Left ventricle myocardium inferior (tissue), 1 donor: Measurements from ENCODE around the gene IQCK. TPM values are rescaled to one million over a fixed set of nuclear protein-coding genes. Genes with fewer than 3 reads are reported as not detected.

Experiments used
- DNase-seq: peaks from one replicate; pipeline ENCODE4 v3.0.0-alpha.2; 2020
- H3K27ac ChIP-seq: fragments of 200-600 bp; replicated peaks from 2 replicates; pipeline ENCODE4 v1.8.0; 2021
- H3K27me3 ChIP-seq: fragments of 200-600 bp; 2 replicates; pipeline ENCODE4 v1.8.0; 2021; ENCODE audit warnings: low read depth
- H3K36me3 ChIP-seq: fragments of 200-600 bp; 2 replicates; pipeline ENCODE4 v1.8.0; 2021
- H3K4me1 ChIP-seq: fragments of 200-600 bp; 2 replicates; pipeline ENCODE4 v1.8.0; 2021
- H3K4me3 ChIP-seq: fragments of 200-600 bp; 2 replicates; pipeline ENCODE4 v1.8.0; 2021; ENCODE audit warnings: mild to moderate bottlenecking, moderate library complexity
- H3K9me3 ChIP-seq: fragments of 200-600 bp; replicated peaks from 2 replicates; pipeline ENCODE4 v1.8.0; 2021
- intact Hi-C: fragments of 100-400 bp; cut with micrococcal nuclease; formaldehyde crosslinking; loops from one replicate; pipeline ENCODE4 v1.11.0; 2022
- total RNA-seq: library from RNA; stranded (reverse); fragmentation: NEBNext Ultra II Directional; extraction: Animal tissue kit (Norgen Biotek cat#: 25700); gene quantifications from one replicate; pipeline ENCODE4 v1.2.1, GENCODE V29; 2021
- TF ChIP-seq, protein P1 (sequence below): fragments of 200-600 bp; IDR thresholded peaks from 2 replicates; pipeline ENCODE4 v1.8.0; 2021; ENCODE audit warnings: antibody characterized with exemption, mild to moderate bottlenecking, borderline replicate concordance
- donor health status: DM: no; HTN: yes; CAD: no; lungs with severe emphysema.

The IQCK gene
- total RNA-seq, 1 donor from 2014 or later: 6.0 TPM

DNA sequence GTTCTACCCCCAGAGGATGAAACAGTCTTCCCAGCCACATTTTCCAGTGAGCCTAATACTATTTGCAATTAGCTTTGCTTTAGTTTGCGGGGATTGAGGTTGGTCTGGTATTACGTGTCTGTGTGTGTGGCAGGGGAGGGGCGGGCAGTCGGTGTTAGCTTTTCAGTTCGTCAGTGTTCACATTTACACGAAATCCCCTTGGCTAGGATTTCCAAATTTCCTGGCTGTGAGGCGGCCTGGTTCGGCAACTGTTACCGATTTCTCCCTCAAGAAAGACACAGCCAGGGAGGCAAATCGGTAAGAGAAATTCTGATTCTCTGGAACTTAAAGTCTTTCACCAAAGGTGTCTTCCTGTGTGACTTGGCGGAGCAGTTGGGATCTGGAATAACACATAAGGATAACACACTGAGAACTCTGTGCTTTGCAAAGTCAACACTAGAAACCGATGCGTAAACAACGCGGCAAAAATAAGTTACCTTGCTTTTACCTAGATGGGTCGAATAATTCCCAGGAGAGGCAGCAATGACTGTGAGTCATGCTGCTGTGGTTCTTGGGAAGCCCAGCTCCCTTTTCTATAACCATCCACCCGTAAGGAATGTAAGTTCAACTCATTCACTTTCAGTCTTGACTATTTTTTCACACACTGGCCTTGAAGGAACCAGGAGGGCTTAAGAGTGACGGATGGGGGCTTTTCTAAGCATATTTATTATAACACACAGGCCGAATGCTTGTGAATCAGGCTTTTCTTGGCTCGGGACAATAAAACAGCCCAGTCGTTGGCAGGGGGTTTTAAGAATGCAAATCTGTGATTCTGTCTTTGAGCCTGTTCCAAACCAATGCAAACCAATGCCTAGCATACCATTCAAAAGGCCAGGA lies 142.3 kb downstream of the IQCK start:
- peaks cover 71% of the 10 kb centered on the region for H3K36me3 ChIP-seq
- intact Hi-C loops: no loop called here

DNA sequence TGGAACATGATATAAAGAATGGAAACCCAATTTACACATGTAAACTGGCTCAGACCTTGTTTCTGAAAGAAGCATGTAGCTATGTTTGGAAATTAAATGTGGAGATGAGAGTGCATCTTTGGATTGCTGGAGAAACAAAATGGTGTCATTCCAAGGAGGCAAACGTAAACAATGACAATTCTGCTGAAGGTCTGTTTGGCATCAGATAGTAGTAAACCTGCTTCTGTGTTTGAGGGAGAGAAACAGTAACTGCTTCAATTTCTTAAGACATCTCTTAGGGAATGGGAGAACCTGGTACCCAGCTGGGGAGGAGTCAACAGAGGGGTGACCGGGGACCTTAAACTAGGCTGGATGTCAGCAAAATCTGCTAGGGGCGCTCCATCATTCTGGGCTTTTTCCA lies 143.1 kb downstream of the IQCK start:
- H3K4me3 ChIP-seq: peak overlapping the region; percentile 50
- TF ChIP-seq, protein P1, sequence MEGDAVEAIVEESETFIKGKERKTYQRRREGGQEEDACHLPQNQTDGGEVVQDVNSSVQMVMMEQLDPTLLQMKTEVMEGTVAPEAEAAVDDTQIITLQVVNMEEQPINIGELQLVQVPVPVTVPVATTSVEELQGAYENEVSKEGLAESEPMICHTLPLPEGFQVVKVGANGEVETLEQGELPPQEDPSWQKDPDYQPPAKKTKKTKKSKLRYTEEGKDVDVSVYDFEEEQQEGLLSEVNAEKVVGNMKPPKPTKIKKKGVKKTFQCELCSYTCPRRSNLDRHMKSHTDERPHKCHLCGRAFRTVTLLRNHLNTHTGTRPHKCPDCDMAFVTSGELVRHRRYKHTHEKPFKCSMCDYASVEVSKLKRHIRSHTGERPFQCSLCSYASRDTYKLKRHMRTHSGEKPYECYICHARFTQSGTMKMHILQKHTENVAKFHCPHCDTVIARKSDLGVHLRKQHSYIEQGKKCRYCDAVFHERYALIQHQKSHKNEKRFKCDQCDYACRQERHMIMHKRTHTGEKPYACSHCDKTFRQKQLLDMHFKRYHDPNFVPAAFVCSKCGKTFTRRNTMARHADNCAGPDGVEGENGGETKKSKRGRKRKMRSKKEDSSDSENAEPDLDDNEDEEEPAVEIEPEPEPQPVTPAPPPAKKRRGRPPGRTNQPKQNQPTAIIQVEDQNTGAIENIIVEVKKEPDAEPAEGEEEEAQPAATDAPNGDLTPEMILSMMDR: no peak
- no peaks in the 10 kb centered on the region for H3K27me3 ChIP-seq
- peaks cover 71% of the 10 kb centered on the region for H3K36me3 ChIP-seq
- peak overlapping the region; percentile 55 for H3K27ac ChIP-seq
- no peaks in the 10 kb centered on the region for H3K9me3 ChIP-seq
- intact Hi-C loops: no loop called here
- peaks cover 57% of the 10 kb centered on the region for H3K4me1 ChIP-seq
- no peak for DNase-seq

More for the DNA sequence above, 142.3 kb downstream of the IQCK start:
- no peaks in the 10 kb centered on the region for H3K27me3 ChIP-seq
- H3K4me3 ChIP-seq: no peak overlapping the region
- TF ChIP-seq, protein P1: no peak
- H3K4me1 ChIP-seq: peaks cover 50% of the 10 kb centered on the region
- no peak for DNase-seq
- H3K27ac ChIP-seq: no peak overlapping the region
- H3K9me3 ChIP-seq: no peaks in the 10 kb centered on the region

DNA sequence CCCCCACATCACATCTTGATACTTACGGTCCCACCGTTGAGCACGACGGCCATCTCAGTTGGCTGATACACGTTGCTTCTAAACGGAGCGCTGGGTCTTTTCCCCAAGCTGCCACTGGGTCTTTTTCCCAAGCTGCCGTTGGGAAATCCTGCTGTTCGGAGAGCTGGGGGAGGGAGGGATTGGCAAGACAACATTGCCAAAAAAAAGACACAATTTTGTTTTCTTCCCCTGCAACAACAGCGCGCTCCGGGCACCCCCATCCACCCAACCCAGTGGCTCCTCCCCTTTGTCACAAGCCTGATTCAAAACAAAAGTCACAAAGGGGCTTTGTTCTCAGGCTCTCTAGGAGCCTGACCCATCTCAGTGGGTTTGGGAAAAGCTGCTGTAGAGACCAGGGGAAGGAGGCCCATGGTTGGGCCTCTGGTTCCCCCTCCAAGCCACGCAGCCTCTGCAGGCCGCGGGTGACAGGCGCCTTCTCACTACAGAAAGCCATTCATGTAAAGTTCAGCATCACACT lies 143.8 kb downstream of the IQCK start:
- Histone ChIP-seq H3K27ac (peak overlapping the region; percentile 55), H3K9me3 (no peaks in the 10 kb centered on the region), H3K4me1 (peaks cover 64% of the 10 kb centered on the region), H3K27me3 (no peaks in the 10 kb centered on the region), H3K36me3 (peaks cover 71% of the 10 kb centered on the region), H3K4me3 (peak overlapping the region; percentile 50)
- TF ChIP-seq, protein P1: no peak
- DNase-seq: no peak
- intact Hi-C loops: no loop called here

DNA sequence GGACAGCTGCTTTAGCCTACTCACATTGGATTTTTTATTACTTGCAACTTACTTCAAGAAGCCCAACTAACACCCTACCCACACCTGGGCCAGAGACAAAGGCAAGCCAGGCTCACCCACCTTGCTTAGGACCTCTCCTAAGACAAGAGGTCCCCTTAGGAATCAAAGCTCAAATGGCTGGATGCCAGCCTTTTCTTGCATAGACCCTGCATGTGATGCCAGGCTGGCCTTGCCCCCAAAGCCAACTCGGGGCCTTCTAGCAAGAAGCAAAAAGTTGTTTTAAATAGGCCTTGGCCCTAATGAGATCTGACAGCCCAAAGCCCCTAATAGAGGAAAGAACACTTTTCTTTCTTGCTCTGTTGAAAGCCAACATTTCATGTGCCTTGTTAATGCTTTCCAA lies 145.9 kb downstream of the IQCK start:
- Histone ChIP-seq H3K9me3 (no peaks in the 10 kb centered on the region), H3K27ac (peak overlapping the region; percentile 70), H3K4me1 (peaks cover 85% of the 10 kb centered on the region), H3K4me3 (no peak overlapping the region), H3K36me3 (peaks cover 67% of the 10 kb centered on the region), H3K27me3 (no peaks in the 10 kb centered on the region)
- no peak for DNase-seq
- TF ChIP-seq, protein P1: no peak
- intact Hi-C loops: no loop called here

DNA sequence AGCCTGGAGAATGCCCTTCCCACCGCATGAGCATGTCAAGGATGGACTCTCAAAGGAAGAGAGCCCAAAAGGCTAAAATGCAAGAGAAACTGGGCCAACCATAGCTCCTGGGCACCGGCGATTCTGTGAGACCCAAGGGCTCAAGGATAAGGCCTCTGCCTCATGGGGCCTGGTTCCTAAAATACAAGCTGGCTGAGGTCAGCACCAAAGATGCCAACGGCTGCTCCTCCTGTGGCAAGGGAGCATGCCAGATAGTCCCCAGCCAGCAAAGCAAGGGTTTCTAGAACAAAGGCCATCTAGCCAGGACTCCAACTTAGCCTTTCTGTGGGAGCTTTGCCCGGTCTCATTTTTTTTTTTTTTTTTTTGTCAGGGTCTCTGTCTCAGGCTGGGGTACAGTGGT lies 146.5 kb downstream of the IQCK start:
- intact Hi-C loops: no loop called here
- Histone ChIP-seq H3K9me3 (no peaks in the 10 kb centered on the region), H3K36me3 (peaks cover 67% of the 10 kb centered on the region), H3K4me3 (no peak overlapping the region), H3K4me1 (peaks cover 85% of the 10 kb centered on the region), H3K27ac (peak overlapping the region; percentile 70), H3K27me3 (no peaks in the 10 kb centered on the region)
- DNase-seq: peak; percentile 38
- TF ChIP-seq, protein P1: no peak
